A673 (cell line): ENCODE data around the gene CHRNA1. TPM values are rescaled to one million over a fixed set of nuclear protein-coding genes. Genes with fewer than 3 reads are reported as not detected.

Source experiments
- BruUV-seq: library from RNA; stranded (reverse); fragments of 400-500 nt; replicated peaks from 2 replicates; lab custom pipeline; 2021; lab: Mats Ljungman, UMichigan
- CTCF ChIA-PET: fragments of 300-600 bp; sonication (Branson Sonifier 250); formaldehyde crosslinking; loops from one replicate; lab custom pipeline; 2022; ENCODE audit warnings: antibody characterized with exemption; lab: Charles Lee
- POLR2A ChIA-PET: fragments of 300-600 bp; sonication (Branson Sonifier 250); formaldehyde crosslinking; loops from one replicate; lab custom pipeline; 2022; ENCODE audit warnings: antibody characterized with exemption; ENCODE audit not compliant: low non-redundant PET; lab: Charles Lee
- DNase-seq: peaks from one replicate; pipeline ENCODE4 v3.0.0-alpha.2; 2015; ENCODE audit warnings: low spot score
- H3K27ac ChIP-seq: fragments of 200-600 bp; sonication (generic); 2 replicates; pipeline ENCODE4 v1.5.1; 2016; ENCODE audit warnings: mixed run types, low read depth, mild to moderate bottlenecking, mixed read lengths, antibody characterized with exemption, low read length; ENCODE audit not compliant: poor library complexity, severe bottlenecking
- H3K27me3 ChIP-seq: fragments of 200-600 bp; sonication (generic); replicated peaks from 2 replicates; pipeline ENCODE4 v1.6.1; 2017; ENCODE audit warnings: mixed run types, low read depth, mild to moderate bottlenecking, mixed read lengths, antibody characterized with exemption, low read length; ENCODE audit not compliant: insufficient read depth, poor library complexity
- H3K36me3 ChIP-seq: fragments of 200-600 bp; sonication (generic); 2 replicates; pipeline ENCODE4 v1.6.1; 2016; ENCODE audit warnings: mixed run types, mild to moderate bottlenecking, mixed read lengths, antibody characterized with exemption, low read length; ENCODE audit not compliant: insufficient read depth, poor library complexity, severe bottlenecking
- H3K4me1 ChIP-seq: fragments of 200-600 bp; sonication (generic); 2 replicates; pipeline ENCODE4 v1.6.1; 2017; ENCODE audit warnings: mixed run types, mild to moderate bottlenecking, mixed read lengths, antibody characterized with exemption, low read length; ENCODE audit not compliant: insufficient read depth, poor library complexity, severe bottlenecking
- H3K4me3 ChIP-seq: fragments of 200-600 bp; sonication (generic); 2 replicates; pipeline ENCODE4 v1.5.1; 2016; ENCODE audit warnings: low read depth, mixed run types, mild to moderate bottlenecking, mixed read lengths, low read length; ENCODE audit not compliant: poor library complexity, severe bottlenecking
- H3K9me3 ChIP-seq: fragments of 200-600 bp; sonication (generic); 2 replicates; pipeline ENCODE4 v1.6.1; 2016; ENCODE audit warnings: mixed run types, low read depth, mild to moderate bottlenecking, mixed read lengths, antibody characterized with exemption, low read length; ENCODE audit not compliant: poor library complexity, severe bottlenecking
- EZH2 ChIP-seq: fragments of 200-600 bp; sonication (generic); IDR thresholded peaks from 2 replicates; pipeline ENCODE4 v1.6.1; 2017; ENCODE audit warnings: borderline replicate concordance, low read depth, mild to moderate bottlenecking, mixed read lengths, antibody characterized with exemption, low read length; ENCODE audit not compliant: poor library complexity, severe bottlenecking
- intact Hi-C: fragments of 100-400 bp; cut with micrococcal nuclease; formaldehyde crosslinking; loops from one replicate; pipeline ENCODE4 v1.10.0; 2022; ENCODE audit not compliant: unreplicated experiment
- total RNA-seq: library from RNA; stranded (reverse); gene quantifications from 2 replicates; pipeline ENCODE4 v1.2.3, GENCODE V29; 2021
- TF ChIP-seq, protein P1 (sequence below): fragments of 300-800, 200-600 bp; sonication (generic); conservative IDR thresholded peaks from 2 replicates; pipeline ENCODE4 v1.5.1; 2017; ENCODE audit warnings: low read depth, mild to moderate bottlenecking, antibody characterized with exemption, low read length, moderate library complexity, mixed read lengths

CHRNA1 gene
- total RNA-seq, 1 experiment from 2014 or later: not detected

- Histone ChIP-seq H3K27me3 (no peaks in the 10 kb centered on the region), H3K9me3 (no peaks in the 10 kb centered on the region), H3K4me3 (no peak overlapping the region), H3K27ac (no peak overlapping the region), H3K36me3 (no peaks in the 10 kb centered on the region), H3K4me1 (no peaks in the 10 kb centered on the region)
- intact Hi-C loops: no loop called here
- no TSS peak for BruUV-seq
- no peak for DNase-seq
- no peak for TF ChIP-seq EZH2
- TF ChIP-seq, protein P1, sequence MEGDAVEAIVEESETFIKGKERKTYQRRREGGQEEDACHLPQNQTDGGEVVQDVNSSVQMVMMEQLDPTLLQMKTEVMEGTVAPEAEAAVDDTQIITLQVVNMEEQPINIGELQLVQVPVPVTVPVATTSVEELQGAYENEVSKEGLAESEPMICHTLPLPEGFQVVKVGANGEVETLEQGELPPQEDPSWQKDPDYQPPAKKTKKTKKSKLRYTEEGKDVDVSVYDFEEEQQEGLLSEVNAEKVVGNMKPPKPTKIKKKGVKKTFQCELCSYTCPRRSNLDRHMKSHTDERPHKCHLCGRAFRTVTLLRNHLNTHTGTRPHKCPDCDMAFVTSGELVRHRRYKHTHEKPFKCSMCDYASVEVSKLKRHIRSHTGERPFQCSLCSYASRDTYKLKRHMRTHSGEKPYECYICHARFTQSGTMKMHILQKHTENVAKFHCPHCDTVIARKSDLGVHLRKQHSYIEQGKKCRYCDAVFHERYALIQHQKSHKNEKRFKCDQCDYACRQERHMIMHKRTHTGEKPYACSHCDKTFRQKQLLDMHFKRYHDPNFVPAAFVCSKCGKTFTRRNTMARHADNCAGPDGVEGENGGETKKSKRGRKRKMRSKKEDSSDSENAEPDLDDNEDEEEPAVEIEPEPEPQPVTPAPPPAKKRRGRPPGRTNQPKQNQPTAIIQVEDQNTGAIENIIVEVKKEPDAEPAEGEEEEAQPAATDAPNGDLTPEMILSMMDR: no peak
- POLR2A ChIA-PET: no interaction called here
- CTCF ChIA-PET: interaction anchor here (0.7 kb wide), 1 partner anchor 835 kb away, joined by 3 read pairs; no protein-coding TSS in a partner anchor
These were observed 24.7 kb upstream of the CHRNA1 start for GRCh38 chr2:174789001-174789400.

- peak; percentile 13 for DNase-seq
- no peaks in the 10 kb centered on the region for H3K9me3 ChIP-seq
- intact Hi-C loops: no loop called here
- no peaks in the 10 kb centered on the region for H3K36me3 ChIP-seq
- TF ChIP-seq, protein P1: no peak
- ChIA-PET POLR2A (no interaction called here), CTCF (no interaction called here)
- H3K4me1 ChIP-seq: no peaks in the 10 kb centered on the region
- no peak overlapping the region for H3K27ac ChIP-seq
- BruUV-seq: no TSS peak
- H3K4me3 ChIP-seq: no peak overlapping the region
- H3K27me3 ChIP-seq: no peaks in the 10 kb centered on the region
These were observed 24.1 kb upstream of the CHRNA1 start for GRCh38 chr2:174788291-174788929.

- ChIA-PET CTCF (no interaction called here), POLR2A (no interaction called here)
- no peaks in the 10 kb centered on the region for H3K36me3 ChIP-seq
- no peaks in the 10 kb centered on the region for H3K4me1 ChIP-seq
- TF ChIP-seq, protein P1: no peak
- no peak for TF ChIP-seq EZH2
- intact Hi-C loops: no loop called here
- H3K27me3 ChIP-seq: no peaks in the 10 kb centered on the region
- H3K9me3 ChIP-seq: no peaks in the 10 kb centered on the region
- no TSS peak for BruUV-seq
- no peak overlapping the region for H3K4me3 ChIP-seq
- no peak for DNase-seq
- no peak overlapping the region for H3K27ac ChIP-seq
These were observed 23.4 kb upstream of the CHRNA1 start for GRCh38 chr2:174787487-174788205.
